HepG2 (cell line): ENCODE measurements around the gene KLHL33. TPM values are rescaled to one million over a fixed set of nuclear protein-coding genes. Genes with fewer than 3 reads are reported as not detected.
A peak's percentile ranks its signal among the peaks of the same experiment; 100 is the strongest.

ENCODE experiments used
- ARID5B ChIP-seq: IDR thresholded peaks from 2 replicates; pipeline ENCODE4 v1.4.0; 2020; ENCODE audit warnings: mild to moderate bottlenecking, missing genetic modification reagents
- CCDC6 ChIP-seq: sonication (generic); formaldehyde crosslinking; IDR thresholded peaks from 2 replicates; pipeline ENCODE4 v1.8.1; 2022; ENCODE audit warnings: mild to moderate bottlenecking, missing genetic modification reagents, moderate library complexity
- CENPX ChIP-seq: sonication (generic); formaldehyde crosslinking; IDR thresholded peaks from 2 replicates; pipeline ENCODE4 v1.9.0; 2021; ENCODE audit warnings: mild to moderate bottlenecking, missing genetic modification reagents, moderate library complexity
- HBP1 ChIP-seq: IDR thresholded peaks from 2 replicates; pipeline ENCODE4 v1.6.1; 2016; ENCODE audit warnings: low read depth, control low read depth
- TRIM24 ChIP-seq: sonication (generic); formaldehyde crosslinking; IDR thresholded peaks from 2 replicates; pipeline ENCODE4 v1.8.0; 2022; ENCODE audit warnings: mild to moderate bottlenecking, missing genetic modification reagents
- ZNF136 ChIP-seq: sonication (generic); formaldehyde crosslinking; IDR thresholded peaks from 2 replicates; pipeline ENCODE4 v1.8.1; 2022; ENCODE audit warnings: low read depth, mild to moderate bottlenecking, moderate library complexity, missing genetic modification reagents
- ZNF251 ChIP-seq: sonication (generic); formaldehyde crosslinking; IDR thresholded peaks from 2 replicates; pipeline ENCODE4 v1.9.0; 2021; ENCODE audit warnings: mild to moderate bottlenecking, missing genetic modification reagents
- ZNF670 ChIP-seq: sonication (generic); formaldehyde crosslinking; IDR thresholded peaks from 2 replicates; pipeline ENCODE4 v1.8.0; 2022; ENCODE audit warnings: mild to moderate bottlenecking, missing genetic modification reagents, borderline replicate concordance
- polyA plus RNA-seq, 8 experiments: library from polyadenylated mRNA; depleted of rRNA in 3 of 8; stranded (reverse) in 7 of 8; unstranded in 1 of 8; fragments of >200 nt; fragmentation: Illumina TruSeq in 4 of 8; extraction: Trizol in 4 of 8; gene quantifications; 2 replicates each; pipeline versions ENCODE4 v1.2.1 to v1.2.3, GENCODE V29; 2011 to 2016; ENCODE audit warnings: low read depth in 4 of 8, missing spikeins in 1 of 8, mixed read lengths in 1 of 8; ENCODE audit not compliant: insufficient read depth in 1 of 8
- total RNA-seq, 5 experiments: library from RNA; depleted of rRNA; stranded (reverse); fragments of >200 nt; fragmentation: Illumina TruSeq; extraction: Trizol; gene quantifications; 2 replicates each; pipeline ENCODE4 v1.2.3, GENCODE V29; 2016; ENCODE audit warnings: low read depth in 1 of 5
- TF ChIP-seq, protein P1 (sequence below): sonication (generic); formaldehyde crosslinking; conservative IDR thresholded peaks from 2 replicates; pipeline ENCODE4 v1.5.0; 2020; ENCODE audit warnings: missing genetic modification reagents
- TF ChIP-seq, protein P2 (sequence below): sonication (generic); formaldehyde crosslinking; IDR thresholded peaks from 2 replicates; pipeline ENCODE4 v1.8.1; 2023; ENCODE audit warnings: mild to moderate bottlenecking, missing genetic modification reagents

KLHL33 gene
- total and polyA plus RNA-seq, 2 of the 13 experiments (the other 11 are each of a cell fraction or from before 2014, with no cell fraction given), result not detected

GRCh38 chr14:20455355-20456300, 19.7 kb upstream of the KLHL33 start (continued):
- TF ChIP-seq ARID5B (CRISPR knock-in tag), result no peak; the same call in 1 of the 2 replicates
- no peak for TF ChIP-seq HBP1 (CRISPR knock-in tag)
- TF ChIP-seq TRIM24 (CRISPR knock-in tag), result no peak
- peak; percentile 65; the same call in 1 of the 2 replicates for TF ChIP-seq ZNF136 (CRISPR knock-in tag)
- no peak for TF ChIP-seq CCDC6 (CRISPR knock-in tag)
- no peak for TF ChIP-seq ZNF251
- TF ChIP-seq CENPX (CRISPR knock-in tag), result no peak
- TF ChIP-seq ZNF670 (CRISPR knock-in tag), result 0 out of 2 replicates have a peak, but pooled peaks have one; percentile 61
- TF ChIP-seq, protein P1, sequence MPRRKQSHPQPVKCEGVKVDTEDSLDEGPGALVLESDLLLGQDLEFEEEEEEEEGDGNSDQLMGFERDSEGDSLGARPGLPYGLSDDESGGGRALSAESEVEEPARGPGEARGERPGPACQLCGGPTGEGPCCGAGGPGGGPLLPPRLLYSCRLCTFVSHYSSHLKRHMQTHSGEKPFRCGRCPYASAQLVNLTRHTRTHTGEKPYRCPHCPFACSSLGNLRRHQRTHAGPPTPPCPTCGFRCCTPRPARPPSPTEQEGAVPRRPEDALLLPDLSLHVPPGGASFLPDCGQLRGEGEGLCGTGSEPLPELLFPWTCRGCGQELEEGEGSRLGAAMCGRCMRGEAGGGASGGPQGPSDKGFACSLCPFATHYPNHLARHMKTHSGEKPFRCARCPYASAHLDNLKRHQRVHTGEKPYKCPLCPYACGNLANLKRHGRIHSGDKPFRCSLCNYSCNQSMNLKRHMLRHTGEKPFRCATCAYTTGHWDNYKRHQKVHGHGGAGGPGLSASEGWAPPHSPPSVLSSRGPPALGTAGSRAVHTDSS (CRISPR knock-in tag), result no peak
- TF ChIP-seq, protein P2, sequence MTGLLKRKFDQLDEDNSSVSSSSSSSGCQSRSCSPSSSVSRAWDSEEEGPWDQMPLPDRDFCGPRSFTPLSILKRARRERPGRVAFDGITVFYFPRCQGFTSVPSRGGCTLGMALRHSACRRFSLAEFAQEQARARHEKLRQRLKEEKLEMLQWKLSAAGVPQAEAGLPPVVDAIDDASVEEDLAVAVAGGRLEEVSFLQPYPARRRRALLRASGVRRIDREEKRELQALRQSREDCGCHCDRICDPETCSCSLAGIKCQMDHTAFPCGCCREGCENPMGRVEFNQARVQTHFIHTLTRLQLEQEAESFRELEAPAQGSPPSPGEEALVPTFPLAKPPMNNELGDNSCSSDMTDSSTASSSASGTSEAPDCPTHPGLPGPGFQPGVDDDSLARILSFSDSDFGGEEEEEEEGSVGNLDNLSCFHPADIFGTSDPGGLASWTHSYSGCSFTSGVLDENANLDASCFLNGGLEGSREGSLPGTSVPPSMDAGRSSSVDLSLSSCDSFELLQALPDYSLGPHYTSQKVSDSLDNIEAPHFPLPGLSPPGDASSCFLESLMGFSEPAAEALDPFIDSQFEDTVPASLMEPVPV, result no peak; the same call in 1 of the 2 replicates
